ENCODE results near the gene NQO1.

DNA sequence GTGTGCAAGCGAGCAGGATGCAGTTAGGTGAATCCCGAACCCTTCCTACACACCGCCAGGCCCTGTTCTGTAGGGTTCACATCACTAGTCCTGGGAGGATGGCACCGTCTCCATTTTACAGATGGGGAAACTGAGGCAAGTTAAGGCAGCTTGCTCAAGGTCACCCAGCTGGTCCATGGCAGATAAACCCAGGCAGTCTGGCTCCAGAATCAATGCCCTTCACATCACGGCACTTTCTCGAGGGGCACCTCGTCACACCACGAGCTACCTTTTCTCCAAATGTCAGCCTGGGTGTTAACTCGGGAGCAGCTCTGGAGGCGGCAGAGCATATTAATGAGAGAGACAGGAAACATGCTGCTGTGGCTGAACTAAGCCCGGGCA lies 18.9 kb upstream of the NQO1 start:
- TF ChIP-seq, protein P1, sequence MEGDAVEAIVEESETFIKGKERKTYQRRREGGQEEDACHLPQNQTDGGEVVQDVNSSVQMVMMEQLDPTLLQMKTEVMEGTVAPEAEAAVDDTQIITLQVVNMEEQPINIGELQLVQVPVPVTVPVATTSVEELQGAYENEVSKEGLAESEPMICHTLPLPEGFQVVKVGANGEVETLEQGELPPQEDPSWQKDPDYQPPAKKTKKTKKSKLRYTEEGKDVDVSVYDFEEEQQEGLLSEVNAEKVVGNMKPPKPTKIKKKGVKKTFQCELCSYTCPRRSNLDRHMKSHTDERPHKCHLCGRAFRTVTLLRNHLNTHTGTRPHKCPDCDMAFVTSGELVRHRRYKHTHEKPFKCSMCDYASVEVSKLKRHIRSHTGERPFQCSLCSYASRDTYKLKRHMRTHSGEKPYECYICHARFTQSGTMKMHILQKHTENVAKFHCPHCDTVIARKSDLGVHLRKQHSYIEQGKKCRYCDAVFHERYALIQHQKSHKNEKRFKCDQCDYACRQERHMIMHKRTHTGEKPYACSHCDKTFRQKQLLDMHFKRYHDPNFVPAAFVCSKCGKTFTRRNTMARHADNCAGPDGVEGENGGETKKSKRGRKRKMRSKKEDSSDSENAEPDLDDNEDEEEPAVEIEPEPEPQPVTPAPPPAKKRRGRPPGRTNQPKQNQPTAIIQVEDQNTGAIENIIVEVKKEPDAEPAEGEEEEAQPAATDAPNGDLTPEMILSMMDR (conservative IDR thresholded peaks at IDR 0.05 in 1 of 2, IDR thresholded peaks at IDR 0.05 in 1 of 2; ENCODE audit: extremely low read depth in 1 of 2, insufficient read depth in 1 of 2, low read depth in 1 of 2, low read length in 2 of 2), result no peak
- no peak for TF ChIP-seq EZH2 (IDR thresholded peaks at IDR 0.05; ENCODE audit: borderline replicate concordance, low read length)
